HK-2 (cell line): Measurements from ENCODE around the gene C16orf87.
"Not testable (repeated sequence)": the region's sequence is repeated elsewhere in the genome, so short reads cannot be mapped to it uniquely, and the experiment has no call there.

ENCODE experiments used
- DNase-seq: peaks from one replicate; pipeline ENCODE4 v3.0.0-alpha.2; 2018; ENCODE audit not compliant: unreplicated experiment

C16orf87 gene

GRCh38 chr16:46800494-46800893 is 30.5 kb downstream of the C16orf87 start:
- DNase-seq, result no peak

- no peak for DNase-seq
These were observed 33.5 kb downstream of the C16orf87 start for GRCh38 chr16:46797501-46797900.

GRCh38 chr16:46796764-46797269 is 34.2 kb downstream of the C16orf87 start:
- DNase-seq, result no peak

GRCh38 chr16:46793841-46794240 is 37.1 kb downstream of the C16orf87 start:
- DNase-seq, result no peak

- no peak for DNase-seq
These were observed 40.2 kb downstream of the C16orf87 start for GRCh38 chr16:46790599-46791270.

GRCh38 chr16:46789499-46790414 is 41.2 kb downstream of the C16orf87 start:
- DNase-seq, result peak; percentile 34

GRCh38 chr16:46788891-46789474 is 42.0 kb downstream of the C16orf87 start:
- DNase-seq, result no peak

DNA sequence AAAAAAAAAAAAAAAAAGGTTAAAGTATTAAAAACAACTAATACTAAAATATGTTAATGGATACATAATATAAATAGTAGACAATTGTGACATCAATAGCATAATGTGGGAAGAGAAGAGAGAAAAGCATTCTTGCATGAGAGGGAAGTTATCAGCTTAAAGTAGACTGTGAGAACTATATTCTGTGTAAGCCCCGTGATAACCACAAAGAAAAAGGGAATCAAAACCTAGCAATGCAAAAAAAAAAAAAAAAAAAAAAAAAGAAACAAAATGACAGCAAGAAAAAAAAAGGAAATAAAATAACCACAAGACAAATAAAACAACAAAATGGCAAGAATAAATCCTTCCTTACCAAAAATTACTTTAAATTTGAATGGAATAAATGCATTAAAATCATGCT is 43.1 kb downstream of the C16orf87 start:
- DNase-seq, result no peak

GRCh38 chr16:46785076-46785845 is 45.7 kb downstream of the C16orf87 start:
- DNase-seq, result no peak

GRCh38 chr16:46784569-46784968 is 46.4 kb downstream of the C16orf87 start:
- DNase-seq, result not testable (repeated sequence)

DNA sequence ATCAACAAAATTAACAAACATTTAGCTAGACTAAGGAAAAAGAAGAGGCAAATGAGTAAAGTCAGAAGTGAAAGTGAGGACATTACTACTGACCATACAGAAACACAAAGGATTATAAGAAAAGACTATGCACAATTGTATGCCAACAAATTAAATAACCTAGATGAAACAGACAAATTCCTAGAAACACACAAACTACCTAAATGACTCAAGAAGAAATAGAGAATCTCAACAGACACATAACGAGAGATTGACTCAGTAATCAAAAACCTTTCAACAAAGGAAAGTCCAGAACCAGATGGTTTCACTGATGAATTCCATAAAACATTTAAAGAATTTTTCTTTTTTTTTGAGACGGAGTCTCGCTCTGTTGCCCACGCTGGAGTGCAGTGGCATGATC is 47.2 kb downstream of the C16orf87 start:
- no peak for DNase-seq

DNA sequence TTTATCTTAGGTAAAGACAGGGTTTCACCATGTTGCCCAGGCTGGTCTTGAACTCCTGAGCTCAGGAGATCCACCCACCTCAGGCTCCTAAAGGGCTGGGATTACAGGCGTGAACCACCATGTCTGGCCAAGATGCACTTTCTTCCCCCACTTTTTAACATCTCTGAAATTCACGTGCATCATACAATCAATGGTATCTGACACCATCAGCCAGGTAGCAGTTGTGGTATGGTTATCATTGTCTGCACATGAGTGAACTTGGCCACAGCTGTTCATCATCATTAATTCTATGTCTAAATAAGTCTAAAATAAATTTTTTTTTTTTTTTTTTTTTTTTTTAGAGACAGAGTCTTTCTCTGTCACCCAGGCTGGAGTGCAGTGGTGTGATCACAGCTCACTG is 48.7 kb downstream of the C16orf87 start:
- no peak for DNase-seq

GRCh38 chr16:46777804-46778203 is 53.2 kb downstream of the C16orf87 start:
- no peak for DNase-seq

DNA sequence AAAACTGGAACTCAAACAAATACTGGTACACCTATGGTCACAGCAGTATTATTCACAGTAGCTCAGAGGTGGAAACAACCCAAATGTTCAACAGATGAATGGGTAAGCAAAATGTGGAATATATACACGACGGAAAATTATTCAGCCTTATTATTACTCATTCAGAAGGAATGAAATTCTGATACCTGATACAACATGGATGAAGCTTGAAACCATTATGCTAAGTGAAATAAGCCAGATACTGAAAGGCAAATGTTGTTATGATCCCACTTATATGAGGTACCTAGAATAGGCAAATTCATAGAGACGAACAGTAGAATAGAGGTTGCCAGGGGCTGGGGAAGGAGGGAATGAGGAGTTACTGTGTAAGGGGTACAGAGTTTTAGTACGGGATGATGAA is 55.8 kb downstream of the C16orf87 start:
- no peak for DNase-seq

DNA sequence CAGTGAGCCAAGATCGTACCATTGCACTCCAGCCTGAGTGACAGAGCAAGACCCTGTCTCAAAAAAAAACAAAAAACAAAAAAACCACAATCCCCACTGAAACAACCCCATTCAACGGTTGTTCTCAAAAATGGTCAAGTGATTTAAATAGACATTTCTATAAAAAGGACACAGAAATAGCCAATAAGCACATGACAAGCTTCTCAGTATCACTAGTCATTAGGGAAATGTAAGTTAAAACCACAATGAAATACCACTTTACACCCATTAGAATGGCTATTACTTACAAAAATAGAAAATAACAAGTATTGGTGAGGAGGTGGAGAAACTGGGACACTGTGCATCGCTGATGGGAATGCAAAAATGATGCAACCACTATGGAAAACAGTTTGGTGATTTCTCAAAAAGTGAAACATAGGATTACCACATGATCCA is 56.2 kb downstream of the C16orf87 start:
- no peak for DNase-seq

- DNase-seq, result no peak
These were observed 58.5 kb downstream of the C16orf87 start for GRCh38 chr16:46772463-46772862.

GRCh38 chr16:46768809-46769208 is 62.2 kb downstream of the C16orf87 start:
- no peak for DNase-seq

- peak; percentile 58 for DNase-seq
These were observed 65.9 kb downstream of the C16orf87 start for GRCh38 chr16:46765050-46765449.

GRCh38 chr16:46763147-46763546 is 67.8 kb downstream of the C16orf87 start:
- no peak for DNase-seq

DNA sequence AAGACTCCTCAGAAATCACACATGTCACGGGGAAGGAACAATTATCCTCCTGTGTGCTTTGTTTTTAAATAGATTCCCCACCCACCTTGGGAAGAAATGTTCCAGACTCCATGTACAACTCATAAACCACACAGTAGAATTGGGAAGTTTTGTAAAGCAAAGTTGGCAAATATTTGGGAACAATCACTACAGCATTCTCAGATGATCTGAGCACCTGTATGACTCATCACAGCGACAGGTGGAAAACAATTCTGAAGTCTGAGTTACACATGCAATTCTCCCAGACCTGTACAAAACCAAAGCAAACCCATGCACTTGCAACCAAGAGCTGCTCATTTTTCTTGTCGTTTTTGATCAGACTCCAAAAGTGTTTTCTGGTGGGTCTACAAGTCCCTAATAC is 68.4 kb downstream of the C16orf87 start:
- no peak for DNase-seq

DNA sequence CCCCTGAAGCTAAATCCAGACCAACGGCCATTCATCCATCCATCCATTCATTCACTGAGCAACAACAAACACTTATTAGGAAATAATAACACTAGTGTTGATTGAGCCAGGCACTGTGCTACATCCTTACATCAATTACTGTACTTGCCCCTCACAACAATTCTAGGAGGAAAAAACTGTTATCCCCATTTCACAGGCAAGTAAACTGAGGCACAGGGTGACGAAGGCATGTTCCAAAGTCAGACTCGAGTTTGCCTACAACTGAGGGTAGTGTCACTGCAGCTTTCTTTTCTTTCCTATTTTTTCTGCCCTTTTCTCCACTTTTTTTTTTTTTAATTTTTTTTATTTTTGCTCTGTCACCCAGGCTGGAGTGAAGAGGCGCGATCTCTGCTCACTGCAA is 71.7 kb downstream of the C16orf87 start:
- no peak for DNase-seq
